Body of pancreas (tissue), 4 donors: ENCODE measurements around the gene WEE1. TPM values are rescaled to one million over a fixed set of nuclear protein-coding genes. Genes with fewer than 3 reads are reported as not detected.

Source experiments
- ATAC-seq: fragments of 150-250 bp; one replicate; pipeline ENCODE4 v1.9.1; 2016
- DNase-seq, 4 donors: peaks; one replicate each; pipeline ENCODE4 v3.0.0-alpha.2; 2019
- H3K27ac ChIP-seq, 4 donors: fragments of 200-600 bp; sonication (generic); 1 replicate in 3 of 4; 2 replicates in 1 of 4; pipeline versions ENCODE4 v1.5.1 to v1.6.1; 2016 to 2019; ENCODE audit warnings: mild to moderate bottlenecking in 1 of 4, mixed read lengths in 1 of 4, moderate library complexity in 1 of 4
- H3K27me3 ChIP-seq, 2 donors: fragments of 200-600 bp; sonication (generic); one replicate each; pipeline ENCODE4 v1.6.0; 2016; ENCODE audit warnings: mild to moderate bottlenecking in 1 of 2
- H3K36me3 ChIP-seq, 2 donors: fragments of 200-600 bp; sonication (generic); replicated peaks in 1 of 2; 2 replicates each; pipeline ENCODE4 v1.5.1; 2016; ENCODE audit warnings: low read depth in 2 of 2; ENCODE audit not compliant: insufficient read depth in 1 of 2
- H3K4me1 ChIP-seq: fragments of 200-600 bp; sonication (generic); one replicate; pipeline ENCODE4 v1.6.0; 2016
- H3K4me3 ChIP-seq, 2 donors: fragments of 200-600 bp; sonication (generic); 1 replicate in 1 of 2; 2 replicates in 1 of 2; pipeline ENCODE4 v1.5.1; 2016 to 2019
- H3K9me3 ChIP-seq, 3 donors: fragments of 200-600 bp; sonication (generic); 1 replicate in 2 of 3; 2 replicates in 1 of 3; pipeline ENCODE4 v1.5.1; 2016
- CTCF ChIP-seq, 7 experiments: fragments of 450-650 bp in 4 of 7; fragments of 200-600 bp in 3 of 7; sonication (generic) in 3 of 7; IDR thresholded peaks; one replicate each; pipeline ENCODE4 v1.5.1; 2016 to 2019; ENCODE audit warnings: antibody characterized with exemption in 7 of 7
- POLR2A ChIP-seq, 3 donors: fragments of 450-650 bp; IDR thresholded peaks; one replicate each; pipeline ENCODE4 v1.6.1; 2016; ENCODE audit warnings: antibody characterized with exemption in 3 of 3, mild to moderate bottlenecking in 2 of 3
- WGBS, 2 donors: methylation state at CpG; one replicate each; pipeline ENCODE4 v1.1.5; 2017; 5-methylcytosine and 5-hydroxymethylcytosine counted together
- intact Hi-C: fragments of 100-400 bp; cut with DNase I; formaldehyde crosslinking; loops from one replicate; pipeline ENCODE4 v1.15.1; 2023
- total RNA-seq, 2 donors: library from RNA; depleted of rRNA; stranded (reverse); fragments of >200 nt; gene quantifications; one replicate each; pipeline ENCODE4 v1.1.0, GENCODE V29; 2016

WEE1 gene
- total RNA-seq, 2 donors from 2014 or later = 11.2 to 16.8 TPM

GRCh38 chr11:9606809-9607510 lies 33.5 kb downstream of the WEE1 start:
- no peak for ATAC-seq
- H3K4me3 ChIP-seq = no peak overlapping the region
- H3K27me3 ChIP-seq = no peaks in the 10 kb centered on the region
- H3K9me3 ChIP-seq = no peaks in the 10 kb centered on the region
- no peaks in the 10 kb centered on the region for H3K4me1 ChIP-seq
- no peaks in the 10 kb centered on the region for H3K36me3 ChIP-seq
- 78 to 82% methylated on average over 9 of the region's 9 CpGs for WGBS, 2 donors
- H3K27ac ChIP-seq = no peak overlapping the region
- no peak for TF ChIP-seq CTCF (IDR thresholded peaks at IDR 0.05)
- TF ChIP-seq POLR2A (IDR thresholded peaks at IDR 0.05) = no peak
- DNase-seq = no peak
- intact Hi-C loops = no loop called here

GRCh38 chr11:9607511-9607899 lies 34.0 kb downstream of the WEE1 start:
- ATAC-seq (no peak), DNase-seq (no peak)
- TF ChIP-seq CTCF (IDR thresholded peaks at IDR 0.05) (no peak), POLR2A (IDR thresholded peaks at IDR 0.05) (no peak)
- Histone ChIP-seq H3K4me1 (peaks cover 4% of the 10 kb centered on the region), H3K27me3 (no peaks in the 10 kb centered on the region), H3K27ac (no peak overlapping the region), H3K9me3 (no peaks in the 10 kb centered on the region), H3K36me3 (no peaks in the 10 kb centered on the region), H3K4me3 (no peak overlapping the region)
- intact Hi-C loops = no loop called here
- WGBS, 2 donors = 54 to 58% methylated on average over 2 to 3 of the region's 3 CpGs

GRCh38 chr11:9609002-9609759 lies 35.7 kb downstream of the WEE1 start:
- Histone ChIP-seq H3K27me3 (no peaks in the 10 kb centered on the region), H3K4me1 (peaks cover 16% of the 10 kb centered on the region), H3K9me3 (no peaks in the 10 kb centered on the region), H3K27ac (no peak overlapping the region), H3K36me3 (no peaks in the 10 kb centered on the region), H3K4me3 (no peak overlapping the region)
- ATAC-seq (no peak), DNase-seq (no peak)
- WGBS, 2 donors = 86 to 96% methylated on average over 7 of the region's 7 CpGs
- intact Hi-C loops = no loop called here
- TF ChIP-seq CTCF (IDR thresholded peaks at IDR 0.05) (no peak), POLR2A (IDR thresholded peaks at IDR 0.05) (no peak)

GRCh38 chr11:9609841-9610240 lies 36.4 kb downstream of the WEE1 start:
- WGBS, 2 donors = 90 to 91% methylated on average over 3 of the region's 3 CpGs
- Histone ChIP-seq H3K27ac (no peak overlapping the region), H3K9me3 (no peaks in the 10 kb centered on the region), H3K4me1 (peaks cover 23% of the 10 kb centered on the region), H3K4me3 (no peak overlapping the region), H3K27me3 (no peaks in the 10 kb centered on the region), H3K36me3 (no peaks in the 10 kb centered on the region)
- TF ChIP-seq CTCF (IDR thresholded peaks at IDR 0.05) (no peak), POLR2A (IDR thresholded peaks at IDR 0.05) (no peak)
- DNase-seq (no peak), ATAC-seq (no peak)
- intact Hi-C loops = loop anchor here (10.0 kb wide), 1 partner anchor 75 kb away; no protein-coding TSS in a partner anchor
